SK-N-SH treated with all-trans-retinoic acid at 6 μM for 48 hours (cell line): ENCODE results near the gene SPRR4.

Source experiments
- ATAC-seq: fragments of 200-7000 bp; cut with Tn5 transposase; 3 replicates; pipeline ENCODE4 v1.9.1; 2020; ENCODE audit warnings: mild to moderate bottlenecking, moderate library complexity
- ARNTL ChIP-seq: fragments of 450-650 bp; formaldehyde crosslinking; IDR thresholded peaks from 2 replicates; pipeline ENCODE4 v1.5.0; 2020; ENCODE audit warnings: low read depth, mild to moderate bottlenecking, moderate library complexity, borderline replicate concordance
- BACH2 ChIP-seq: fragments of 250-450 bp; sonication (Bioruptor Pico); IDR thresholded peaks from 2 replicates; pipeline ENCODE4 v1.9.0; 2021; ENCODE audit warnings: mild to moderate bottlenecking, borderline replicate concordance
- CREB5 ChIP-seq: fragments of 250-450 bp; sonication (Bioruptor Pico); IDR thresholded peaks from 2 replicates; pipeline ENCODE4 v1.5.1; 2020; ENCODE audit warnings: low read depth, mild to moderate bottlenecking, moderate library complexity
- CSDC2 ChIP-seq: fragments of 250-450 bp; sonication (Bioruptor Pico); IDR thresholded peaks from 2 replicates; pipeline ENCODE4 v1.5.0; 2020; ENCODE audit warnings: mild to moderate bottlenecking, moderate library complexity
- CSRNP3 ChIP-seq: fragments of 250-450 bp; sonication (Bioruptor Pico); IDR thresholded peaks from 2 replicates; pipeline ENCODE4 v1.5.1; 2021; ENCODE audit warnings: mild to moderate bottlenecking, moderate library complexity
- ESRRG ChIP-seq: fragments of 250-450 bp; sonication (Bioruptor Pico); IDR thresholded peaks from 2 replicates; pipeline ENCODE4 v1.6.1; 2021; ENCODE audit warnings: mild to moderate bottlenecking
- GLIS3 ChIP-seq: fragments of 250-450 bp; sonication (Bioruptor Pico); IDR thresholded peaks from 2 replicates; pipeline ENCODE4 v1.5.0; 2020; ENCODE audit warnings: mild to moderate bottlenecking, moderate library complexity
- ISL1 ChIP-seq: fragments of 250-450 bp; sonication (Bioruptor Pico); IDR thresholded peaks from 2 replicates; pipeline ENCODE4 v2.1.2; 2022; ENCODE audit warnings: mild to moderate bottlenecking, moderate library complexity
- OSR1 ChIP-seq: fragments of 250-450 bp; sonication (Bioruptor Pico); IDR thresholded peaks from 2 replicates; pipeline ENCODE4 v1.8.0; 2022; ENCODE audit warnings: moderate library complexity, mild to moderate bottlenecking, inconsistent platforms
- PATZ1 ChIP-seq: fragments of 250-450 bp; sonication (Bioruptor Pico); IDR thresholded peaks from 2 replicates; pipeline ENCODE4 v1.8.0; 2020; ENCODE audit warnings: mild to moderate bottlenecking, moderate library complexity, borderline replicate concordance
- POU6F1 ChIP-seq: fragments of 250-450 bp; sonication (Bioruptor Pico); IDR thresholded peaks from 2 replicates; pipeline ENCODE4 v1.8.0; 2021; ENCODE audit warnings: low read depth, mild to moderate bottlenecking, moderate library complexity, borderline replicate concordance
- PPARA ChIP-seq: fragments of 250-450 bp; sonication (Bioruptor Pico); IDR thresholded peaks from 2 replicates; pipeline ENCODE4 v1.5.0; 2020; ENCODE audit warnings: mild to moderate bottlenecking, borderline replicate concordance
- RARB ChIP-seq: fragments of 250-450 bp; sonication (Bioruptor Pico); IDR thresholded peaks from 2 replicates; pipeline ENCODE4 v1.8.0; 2021; ENCODE audit warnings: mild to moderate bottlenecking, moderate library complexity
- SNAI2 ChIP-seq: fragments of 250-450 bp; sonication (Bioruptor Pico); IDR thresholded peaks from 2 replicates; pipeline ENCODE4 v1.5.0; 2020; ENCODE audit warnings: mild to moderate bottlenecking, moderate library complexity
- TOX ChIP-seq: fragments of 250-450 bp; sonication (Bioruptor Pico); IDR thresholded peaks from 2 replicates; pipeline ENCODE4 v1.8.0; 2021; ENCODE audit warnings: mild to moderate bottlenecking, moderate library complexity, borderline replicate concordance
- TSHZ2 ChIP-seq: fragments of 250-450 bp; sonication (Bioruptor Pico); IDR thresholded peaks from 2 replicates; pipeline ENCODE4 v1.5.0; 2020; ENCODE audit warnings: mild to moderate bottlenecking, moderate library complexity
- ZFP30 ChIP-seq: fragments of 450-650 bp; formaldehyde crosslinking; IDR thresholded peaks from 2 replicates; pipeline ENCODE4 v1.5.0; 2022; ENCODE audit warnings: mild to moderate bottlenecking, moderate library complexity
- ZNF565 ChIP-seq: fragments of 450-650 bp; formaldehyde crosslinking; conservative IDR thresholded peaks from 2 replicates; pipeline ENCODE4 v1.5.0; 2020; ENCODE audit warnings: low read depth, mild to moderate bottlenecking, moderate library complexity
- ZNF70 ChIP-seq: fragments of 450-650 bp; formaldehyde crosslinking; IDR thresholded peaks from 2 replicates; pipeline ENCODE4 v1.5.0; 2020; ENCODE audit warnings: mild to moderate bottlenecking, moderate library complexity
- ZNF8 ChIP-seq: fragments of 450-650 bp; formaldehyde crosslinking; IDR thresholded peaks from 2 replicates; pipeline ENCODE4 v1.5.0; 2020; ENCODE audit warnings: mild to moderate bottlenecking, moderate library complexity

Gene SPRR4

GRCh38 chr1:152928671-152929070, 41.8 kb upstream of the SPRR4 start:
- ATAC-seq = no peak
- TF ChIP-seq TSHZ2 (no peak), ZFP30 (CRISPR knock-in tag) (no peak), ZNF70 (CRISPR knock-in tag) (no peak), ESRRG (CRISPR knock-in tag) (no peak), GLIS3 (CRISPR knock-in tag) (no peak), ISL1 (CRISPR knock-in tag) (no peak), SNAI2 (CRISPR knock-in tag) (no peak), CSRNP3 (CRISPR knock-in tag) (no peak), PATZ1 (CRISPR knock-in tag) (no peak), BACH2 (CRISPR knock-in tag) (no peak), ARNTL (CRISPR knock-in tag) (no peak), ZNF565 (CRISPR knock-in tag) (no peak), RARB (CRISPR knock-in tag) (no peak), ZNF8 (CRISPR knock-in tag) (no peak), OSR1 (CRISPR knock-in tag) (no peak)

GRCh38 chr1:152932170-152932811, 38.2 kb upstream of the SPRR4 start:
- no peak for TF ChIP-seq ZNF8 (CRISPR knock-in tag)
- TF ChIP-seq ZFP30 (CRISPR knock-in tag) = no peak
- TF ChIP-seq PPARA (CRISPR knock-in tag) = no peak
- no peak for TF ChIP-seq ISL1 (CRISPR knock-in tag)
- TF ChIP-seq POU6F1 (CRISPR knock-in tag) = no peak
- no peak for TF ChIP-seq ZNF565 (CRISPR knock-in tag)
- no peak for TF ChIP-seq PATZ1 (CRISPR knock-in tag)
- TF ChIP-seq TSHZ2 = no peak
- TF ChIP-seq CREB5 = no peak
- TF ChIP-seq TOX (CRISPR knock-in tag) = no peak
- no peak for TF ChIP-seq CSDC2 (CRISPR knock-in tag)
- no peak for TF ChIP-seq ESRRG (CRISPR knock-in tag)
- no peak for TF ChIP-seq CSRNP3 (CRISPR knock-in tag)
- no peak for TF ChIP-seq OSR1 (CRISPR knock-in tag)
- ATAC-seq = no peak
